Measurements from ENCODE around the gene STK32C.

- TF ChIP-seq CTCF (IDR thresholded peaks at IDR 0.05): no peak
- TF ChIP-seq POLR2AphosphoS5 (IDR thresholded peaks at IDR 0.05; ENCODE audit: insufficient read depth in 1 of 2, low read depth in 1 of 2): no peak
- no peak for TF ChIP-seq POLR2A (IDR thresholded peaks at IDR 0.05)
Measured at GRCh38 chr10:132264306-132264950, 43.3 kb downstream of the STK32C start.
